Mesendoderm (in vitro differentiated cells): Measurements from ENCODE around the gene PDE4DIP.
"Not testable (repeated sequence)": the region's sequence is repeated elsewhere in the genome, so short reads cannot be mapped to it uniquely, and the experiment has no call there.

Experiments used
- DNase-seq: peaks from one replicate; pipeline ENCODE4 v3.0.0; 2013
- H2AK5ac ChIP-seq: 2 replicates; pipeline ENCODE4 v1.6.1; 2013; ENCODE audit warnings: low read length, inconsistent platforms
- H2BK120ac ChIP-seq: 2 replicates; pipeline ENCODE4 v1.6.1; 2013; ENCODE audit warnings: low read depth, mild to moderate bottlenecking, low read length, moderate library complexity, mixed read lengths
- H2BK15ac ChIP-seq: replicated peaks from 2 replicates; pipeline ENCODE4 v1.6.1; 2013; ENCODE audit warnings: low read depth, mild to moderate bottlenecking, moderate library complexity
- H2BK5ac ChIP-seq: 2 replicates; pipeline ENCODE4 v1.6.1; 2013; ENCODE audit warnings: low read length, inconsistent platforms
- H3K18ac ChIP-seq: 2 replicates; pipeline ENCODE4 v1.6.1; 2013; ENCODE audit warnings: mild to moderate bottlenecking, low read length, mixed read lengths
- H3K23ac ChIP-seq: one replicate; pipeline ENCODE4 v1.6.1; 2013; ENCODE audit warnings: low read length
- H3K27ac ChIP-seq: 2 replicates; pipeline ENCODE4 v1.5.1; 2013; ENCODE audit warnings: low read depth, mild to moderate bottlenecking, inconsistent platforms, low read length, moderate library complexity
- H3K27me3 ChIP-seq: 2 replicates; pipeline ENCODE4 v1.6.1; 2013; ENCODE audit warnings: low read length, control low read depth, mild to moderate bottlenecking, inconsistent platforms; ENCODE audit not compliant: insufficient read depth, poor library complexity
- H3K36me3 ChIP-seq: 2 replicates; pipeline ENCODE4 v1.6.1; 2013; ENCODE audit warnings: low read length, inconsistent platforms; ENCODE audit not compliant: control insufficient read depth, insufficient read depth
- H3K4ac ChIP-seq: one replicate; pipeline ENCODE4 v1.6.1; 2013; ENCODE audit warnings: low read depth, mild to moderate bottlenecking, low read length, moderate library complexity
- H3K4me1 ChIP-seq: 2 replicates; pipeline ENCODE4 v1.6.1; 2013; ENCODE audit warnings: low read depth, low read length, inconsistent platforms; ENCODE audit not compliant: control insufficient read depth
- H3K4me2 ChIP-seq: 2 replicates; pipeline ENCODE4 v1.6.1; 2013; ENCODE audit warnings: low read length
- H3K4me3 ChIP-seq: 2 replicates; pipeline ENCODE4 v1.5.1; 2013; ENCODE audit warnings: mild to moderate bottlenecking, low read length
- H3K56ac ChIP-seq: one replicate; pipeline ENCODE4 v1.6.1; 2013; ENCODE audit warnings: low read length
- H3K79me1 ChIP-seq: 2 replicates; pipeline ENCODE4 v1.6.1; 2013; ENCODE audit warnings: low read length, inconsistent platforms
- H3K79me2 ChIP-seq: 2 replicates; pipeline ENCODE4 v1.6.1; 2013; ENCODE audit warnings: mild to moderate bottlenecking, low read length; ENCODE audit not compliant: control insufficient read depth, insufficient read depth
- H3K9ac ChIP-seq: 2 replicates; pipeline ENCODE4 v1.6.1; 2013; ENCODE audit warnings: low read length, inconsistent platforms
- H4K5ac ChIP-seq: one replicate; pipeline ENCODE4 v1.6.1; 2013; ENCODE audit warnings: low read length
- H4K8ac ChIP-seq: one replicate; pipeline ENCODE4 v1.6.1; 2013; ENCODE audit warnings: low read depth, mild to moderate bottlenecking, control low read depth, low read length, moderate library complexity
- whole genome bisulfite sequencing: extraction: QIAGEN DNeasy Blood & Tissue Kit; methylation state at CpG from one replicate; pipeline ENCODE4 v1.1.7; 2013; ENCODE audit warnings: low lambda C conversion rate, missing lambda C conversion rate; ENCODE audit not compliant: insufficient coverage; ENCODE audit errors: extremely low coverage; 5-methylcytosine and 5-hydroxymethylcytosine counted together

PDE4DIP gene

GRCh38 chr1:148900691-148901090 lies 56.5 kb downstream of the PDE4DIP start:
- H3K27me3 ChIP-seq, H3K23ac ChIP-seq, DNase-seq, H3K27ac ChIP-seq, H2BK120ac ChIP-seq, H3K18ac ChIP-seq, H3K56ac ChIP-seq, H3K4me3 ChIP-seq, H3K4me1 ChIP-seq, H3K4me2 ChIP-seq, H3K36me3 ChIP-seq, H2BK5ac ChIP-seq, H4K8ac ChIP-seq, H3K79me1 ChIP-seq, H3K4ac ChIP-seq, H3K79me2 ChIP-seq, H2AK5ac ChIP-seq, H3K9ac ChIP-seq, H4K5ac ChIP-seq, H2BK15ac ChIP-seq: not testable (repeated sequence)
- no CpG with 5 or more reads among the region's 3 CpGs for WGBS

DNA sequence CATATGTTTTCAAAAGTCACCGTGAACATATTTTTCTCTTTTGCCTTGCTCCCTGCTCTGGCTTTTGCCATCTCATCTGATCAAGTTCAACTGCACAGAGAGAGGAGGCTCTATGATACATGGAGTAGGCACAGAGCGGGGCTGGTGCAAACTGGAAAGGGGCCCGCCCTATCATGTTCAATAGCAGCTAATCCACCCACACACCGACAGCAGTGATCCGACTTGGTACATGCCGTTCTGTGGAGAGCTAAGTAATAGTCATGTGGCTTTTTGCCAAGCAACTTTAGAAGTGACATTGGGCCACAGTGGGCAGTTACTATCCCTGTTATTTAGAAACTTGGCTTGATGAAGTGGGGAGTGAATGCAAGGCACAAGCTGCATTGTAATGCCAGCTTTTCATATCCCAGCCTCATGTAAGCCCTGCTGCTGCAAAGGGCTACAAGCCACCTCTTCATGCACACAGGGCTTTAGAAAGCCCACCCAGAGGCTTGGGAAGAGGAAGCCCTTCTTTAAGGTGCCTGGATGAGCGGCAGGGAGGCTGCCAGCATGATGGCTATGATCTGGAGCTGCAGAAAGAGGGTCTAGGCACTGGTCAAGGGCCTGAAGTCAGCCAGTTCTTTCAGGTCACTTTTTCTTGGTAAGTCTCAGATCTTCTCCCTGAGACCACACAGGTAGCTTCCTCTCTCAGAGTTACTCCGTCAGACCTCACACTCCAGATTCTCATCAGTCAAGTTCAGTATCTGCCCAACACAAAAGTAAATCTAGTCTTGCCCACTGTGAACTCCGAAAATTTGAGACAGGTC lies 57.1 kb downstream of the PDE4DIP start:
- no CpG with 5 or more reads among the region's 9 CpGs for WGBS
- not testable (repeated sequence) for H3K4me1 ChIP-seq, H3K4me3 ChIP-seq, DNase-seq, H3K27ac ChIP-seq, H3K27me3 ChIP-seq, H3K4ac ChIP-seq, H2BK15ac ChIP-seq, H3K18ac ChIP-seq, H2AK5ac ChIP-seq, H2BK120ac ChIP-seq, H4K5ac ChIP-seq, H4K8ac ChIP-seq, H3K36me3 ChIP-seq, H3K79me2 ChIP-seq, H3K79me1 ChIP-seq, H3K23ac ChIP-seq, H2BK5ac ChIP-seq, H3K4me2 ChIP-seq, H3K56ac ChIP-seq, H3K9ac ChIP-seq

GRCh38 chr1:148901953-148902341 lies 57.7 kb downstream of the PDE4DIP start:
- H3K4me3 ChIP-seq, H4K8ac ChIP-seq, H2BK120ac ChIP-seq, H2BK5ac ChIP-seq, H4K5ac ChIP-seq, H3K36me3 ChIP-seq, H3K9ac ChIP-seq, H3K27me3 ChIP-seq, H3K27ac ChIP-seq, H2BK15ac ChIP-seq, H2AK5ac ChIP-seq, H3K18ac ChIP-seq, H3K79me2 ChIP-seq, H3K4ac ChIP-seq, H3K56ac ChIP-seq, DNase-seq, H3K4me1 ChIP-seq, H3K4me2 ChIP-seq, H3K79me1 ChIP-seq, H3K23ac ChIP-seq: not testable (repeated sequence)
- whole genome bisulfite sequencing, result no CpG with 5 or more reads among the region's 4 CpGs

GRCh38 chr1:148909219-148909826 lies 65.1 kb downstream of the PDE4DIP start:
- not testable (repeated sequence) for H3K36me3 ChIP-seq, H3K27ac ChIP-seq, H3K27me3 ChIP-seq, H2BK15ac ChIP-seq, H4K5ac ChIP-seq, H3K79me1 ChIP-seq, H3K4me2 ChIP-seq, H3K9ac ChIP-seq, H3K4me3 ChIP-seq, H3K56ac ChIP-seq, H4K8ac ChIP-seq, DNase-seq, H2BK120ac ChIP-seq, H2BK5ac ChIP-seq, H3K18ac ChIP-seq, H3K79me2 ChIP-seq, H3K23ac ChIP-seq, H3K4me1 ChIP-seq, H3K4ac ChIP-seq, H2AK5ac ChIP-seq
- WGBS, result no CpG with 5 or more reads among the region's 4 CpGs

GRCh38 chr1:148911303-148911928 lies 67.2 kb downstream of the PDE4DIP start:
- not testable (repeated sequence) for H3K9ac ChIP-seq, H4K5ac ChIP-seq, H2BK15ac ChIP-seq, H2BK5ac ChIP-seq, H3K4ac ChIP-seq, H3K27ac ChIP-seq, H3K4me2 ChIP-seq, H3K4me3 ChIP-seq, DNase-seq, H3K56ac ChIP-seq, H4K8ac ChIP-seq, H3K27me3 ChIP-seq, H3K23ac ChIP-seq, H3K79me2 ChIP-seq, H3K79me1 ChIP-seq, H2BK120ac ChIP-seq, H2AK5ac ChIP-seq, H3K18ac ChIP-seq, H3K36me3 ChIP-seq, H3K4me1 ChIP-seq
- no CpG with 5 or more reads among the region's 5 CpGs for WGBS
